Measurements from ENCODE around the gene MCM10. TPM values are rescaled to one million over a fixed set of nuclear protein-coding genes. Genes with fewer than 3 reads are reported as not detected.
"Not testable (repeated sequence)": the region's sequence is repeated elsewhere in the genome, so short reads cannot be mapped to it uniquely, and the experiment has no call there.

The MCM10 gene
- total RNA-seq, 4 donors from 2014 or later: 0.41 to 0.75 (median 0.62) TPM

- Histone ChIP-seq H3K4me3 (no peak overlapping the region), H3K4me1 (no peaks in the 10 kb centered on the region), H3K9me3 (no peaks in the 10 kb centered on the region), H3K36me3 (no peaks in the 10 kb centered on the region), H3K27me3 (peaks cover 7% of the 10 kb centered on the region), H3K27ac (no peak overlapping the region)
- no peak for DNase-seq
- WGBS, 2 donors (ENCODE audit: low coverage in 1 of 2): 72 to 83% methylated on average over 5 to 16 of the region's 16 CpGs
- TF ChIP-seq CTCF (IDR thresholded peaks at IDR 0.05) (no peak), EP300 (IDR thresholded peaks at IDR 0.05; ENCODE audit: low read depth) (no peak), POLR2A (IDR thresholded peaks at IDR 0.05) (no peak), POLR2AphosphoS5 (IDR thresholded peaks at IDR 0.05) (no peak)
- intact Hi-C loops (cut with DNase I; ENCODE audit: low total_unique reads) (no loop called here), in situ Hi-C loops (cut with MboI; ENCODE audit: low pct_ligation_motif_present in 1 of 4, low pct_unique_long_range_greater_than_20kb in 1 of 4, low sequenced_read_pairs in 3 of 4) (no loop called here)
These were observed 77.1 kb downstream of the MCM10 start for GRCh38 chr10:13238271-13239077.

- no peak overlapping the region for H3K27ac ChIP-seq
- 84% methylated on average over 7 of the region's 7 CpGs; no CpG with 5 or more reads in 1 of the 2 donors for WGBS, 2 donors (ENCODE audit: low coverage in 1 of 2)
- no peaks in the 10 kb centered on the region for H3K9me3 ChIP-seq
- in situ Hi-C loops (cut with MboI; ENCODE audit: low pct_ligation_motif_present in 1 of 4, low pct_unique_long_range_greater_than_20kb in 1 of 4, low sequenced_read_pairs in 3 of 4): no loop called here
- intact Hi-C loops (cut with DNase I; ENCODE audit: low total_unique reads): no loop called here
- no peak for TF ChIP-seq CTCF (IDR thresholded peaks at IDR 0.05)
- TF ChIP-seq POLR2A (IDR thresholded peaks at IDR 0.05): no peak
- no peak for TF ChIP-seq POLR2AphosphoS5 (IDR thresholded peaks at IDR 0.05)
- no peak for TF ChIP-seq EP300 (IDR thresholded peaks at IDR 0.05; ENCODE audit: low read depth)
- no peaks in the 10 kb centered on the region for H3K4me1 ChIP-seq
- H3K36me3 ChIP-seq: no peaks in the 10 kb centered on the region
- DNase-seq: no peak
- H3K4me3 ChIP-seq: no peak overlapping the region
- H3K27me3 ChIP-seq: no peaks in the 10 kb centered on the region
These were observed 78.6 kb downstream of the MCM10 start for GRCh38 chr10:13239923-13240322.

- 77% methylated on average over 3 of the region's 3 CpGs; no CpG with 5 or more reads in 1 of the 2 donors for WGBS, 2 donors (ENCODE audit: low coverage in 1 of 2)
- in situ Hi-C loops (cut with MboI; ENCODE audit: low pct_ligation_motif_present in 1 of 4, low pct_unique_long_range_greater_than_20kb in 1 of 4, low sequenced_read_pairs in 3 of 4) (no loop called here), intact Hi-C loops (cut with DNase I; ENCODE audit: low total_unique reads) (no loop called here)
- Histone ChIP-seq H3K36me3 (no peaks in the 10 kb centered on the region), H3K9me3 (no peaks in the 10 kb centered on the region), H3K27me3 (no peaks in the 10 kb centered on the region), H3K4me3 (no peak overlapping the region), H3K4me1 (no peaks in the 10 kb centered on the region), H3K27ac (no peak overlapping the region)
- no peak for DNase-seq
- TF ChIP-seq POLR2AphosphoS5 (IDR thresholded peaks at IDR 0.05) (no peak), EP300 (IDR thresholded peaks at IDR 0.05; ENCODE audit: low read depth) (no peak), POLR2A (IDR thresholded peaks at IDR 0.05) (no peak), CTCF (IDR thresholded peaks at IDR 0.05) (no peak)
These were observed 80.3 kb downstream of the MCM10 start for GRCh38 chr10:13241613-13242012.

- H3K36me3 ChIP-seq; H3K9me3 ChIP-seq; intact Hi-C loops (cut with DNase I; ENCODE audit: low total_unique reads); in situ Hi-C loops (cut with MboI; ENCODE audit: low pct_ligation_motif_present in 1 of 4, low pct_unique_long_range_greater_than_20kb in 1 of 4, low sequenced_read_pairs in 3 of 4); H3K4me1 ChIP-seq; H3K27me3 ChIP-seq; DNase-seq; H3K4me3 ChIP-seq; H3K27ac ChIP-seq: not testable (repeated sequence)
- 91 to 94% methylated on average over 4 to 5 of the region's 5 CpGs for WGBS, 2 donors (ENCODE audit: low coverage in 1 of 2)
These were observed 80.9 kb downstream of the MCM10 start for GRCh38 chr10:13242260-13242659.
